ENCODE results near the gene SLC24A5. TPM values are rescaled to one million over a fixed set of nuclear protein-coding genes. Genes with fewer than 3 reads are reported as not detected.

The SLC24A5 gene
- total and polyA plus RNA-seq, 2 experiments from 2014 or later = not detected

- WGBS (ENCODE audit: low lambda C conversion rate, missing lambda C conversion rate) = 92% methylated on average over 8 of the region's 8 CpGs
- TF ChIP-seq, protein P1, sequence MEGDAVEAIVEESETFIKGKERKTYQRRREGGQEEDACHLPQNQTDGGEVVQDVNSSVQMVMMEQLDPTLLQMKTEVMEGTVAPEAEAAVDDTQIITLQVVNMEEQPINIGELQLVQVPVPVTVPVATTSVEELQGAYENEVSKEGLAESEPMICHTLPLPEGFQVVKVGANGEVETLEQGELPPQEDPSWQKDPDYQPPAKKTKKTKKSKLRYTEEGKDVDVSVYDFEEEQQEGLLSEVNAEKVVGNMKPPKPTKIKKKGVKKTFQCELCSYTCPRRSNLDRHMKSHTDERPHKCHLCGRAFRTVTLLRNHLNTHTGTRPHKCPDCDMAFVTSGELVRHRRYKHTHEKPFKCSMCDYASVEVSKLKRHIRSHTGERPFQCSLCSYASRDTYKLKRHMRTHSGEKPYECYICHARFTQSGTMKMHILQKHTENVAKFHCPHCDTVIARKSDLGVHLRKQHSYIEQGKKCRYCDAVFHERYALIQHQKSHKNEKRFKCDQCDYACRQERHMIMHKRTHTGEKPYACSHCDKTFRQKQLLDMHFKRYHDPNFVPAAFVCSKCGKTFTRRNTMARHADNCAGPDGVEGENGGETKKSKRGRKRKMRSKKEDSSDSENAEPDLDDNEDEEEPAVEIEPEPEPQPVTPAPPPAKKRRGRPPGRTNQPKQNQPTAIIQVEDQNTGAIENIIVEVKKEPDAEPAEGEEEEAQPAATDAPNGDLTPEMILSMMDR (IDR thresholded peaks at IDR 0.05; ENCODE audit: poor library complexity) = no peak
- TF ChIP-seq EZH2 (IDR thresholded peaks at IDR 0.05; ENCODE audit: borderline replicate concordance) = no peak
- TF ChIP-seq EZH2phosphoT487 (IDR thresholded peaks at IDR 0.05; ENCODE audit: low read depth, severe bottlenecking, unreplicated experiment) = no peak
- no peaks in the 10 kb centered on the region for H3K79me2 ChIP-seq
Measured at GRCh38 chr15:48121849-48122248, 1.1 kb downstream of the SLC24A5 start.

DNA sequence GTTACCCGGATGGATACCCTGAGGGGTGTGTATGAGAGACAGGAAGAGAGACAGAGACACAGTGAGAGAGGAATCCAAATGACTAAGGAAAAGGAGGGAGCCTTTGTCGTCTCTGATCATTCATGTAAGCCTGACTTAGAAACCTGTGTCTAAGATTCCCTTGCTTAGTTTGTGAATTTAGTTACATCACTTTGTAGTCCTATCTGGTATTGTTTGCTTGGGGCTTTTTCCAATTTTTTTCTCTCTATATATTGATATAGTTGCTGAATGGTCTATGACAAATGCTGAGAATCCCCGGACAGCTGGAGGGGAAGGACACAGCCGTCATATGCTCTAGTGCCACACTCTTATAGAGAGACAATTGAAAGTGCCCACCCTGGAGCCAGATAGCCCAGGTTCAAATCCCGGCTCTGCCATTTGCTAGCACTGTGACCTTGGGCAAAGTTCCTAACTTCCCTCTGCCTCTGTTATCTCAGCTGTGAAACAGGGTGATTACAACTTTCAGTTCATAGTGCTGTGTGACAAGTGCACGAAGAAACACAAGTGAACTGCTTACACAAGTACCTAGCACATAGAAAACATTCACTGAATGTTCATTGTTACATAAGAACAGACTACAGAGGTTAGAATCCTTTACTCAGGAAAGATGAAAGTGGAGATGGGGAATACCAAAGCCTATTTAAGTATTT is 6.0 kb downstream of the SLC24A5 start:
- no peaks in the 10 kb centered on the region for H3K9me3 ChIP-seq (ENCODE audit: low read depth)

More at GRCh38 chr15:48121849-48122248, 1.1 kb downstream of the SLC24A5 start:
- Histone ChIP-seq H3K4me1 (ENCODE audit: insufficient read depth) (no peaks in the 10 kb centered on the region), H2AFZ (no peak overlapping the region), H3K9me3 (ENCODE audit: low read depth) (no peaks in the 10 kb centered on the region), H4K20me1 (ENCODE audit: insufficient read depth, poor library complexity, severe bottlenecking) (no peaks in the 10 kb centered on the region), H3K36me3 (replicated peaks; ENCODE audit: insufficient read depth, low read depth) (no peaks in the 10 kb centered on the region), H3K27ac (no peak overlapping the region), H3K9me2 (replicated peaks; ENCODE audit: insufficient read depth) (no peaks in the 10 kb centered on the region), H3K4me2 (no peak overlapping the region), H3K4me3 (no peak overlapping the region), H3K27me3 (peaks cover 7% of the 10 kb centered on the region)
- no peak for DNase-seq (ENCODE audit: low spot score)

GRCh38 chr15:48131324-48131723 is 10.5 kb downstream of the SLC24A5 start:
- no peak overlapping the region for H3K4me2 ChIP-seq
- H2AFZ ChIP-seq = no peak overlapping the region
- TF ChIP-seq EZH2 (IDR thresholded peaks at IDR 0.05; ENCODE audit: borderline replicate concordance) (no peak), EZH2phosphoT487 (IDR thresholded peaks at IDR 0.05; ENCODE audit: low read depth, severe bottlenecking, unreplicated experiment) (no peak)
- TF ChIP-seq, protein P1 (IDR thresholded peaks at IDR 0.05; ENCODE audit: poor library complexity) = no peak
- no peaks in the 10 kb centered on the region for H3K36me3 ChIP-seq (replicated peaks; ENCODE audit: insufficient read depth, low read depth)
- H3K27me3 ChIP-seq = no peaks in the 10 kb centered on the region
- no peaks in the 10 kb centered on the region for H3K9me2 ChIP-seq (replicated peaks; ENCODE audit: insufficient read depth)
- H4K20me1 ChIP-seq (ENCODE audit: insufficient read depth, poor library complexity, severe bottlenecking) = no peaks in the 10 kb centered on the region
- H3K4me3 ChIP-seq = no peak overlapping the region
- no peak overlapping the region for H3K27ac ChIP-seq
- no peaks in the 10 kb centered on the region for H3K9me3 ChIP-seq (ENCODE audit: low read depth)
- DNase-seq (ENCODE audit: low spot score) = no peak
- no peaks in the 10 kb centered on the region for H3K4me1 ChIP-seq (ENCODE audit: insufficient read depth)
- no peaks in the 10 kb centered on the region for H3K79me2 ChIP-seq

More for the DNA sequence above, 6.0 kb downstream of the SLC24A5 start:
- Histone ChIP-seq H3K27me3 (peaks cover 5% of the 10 kb centered on the region), H3K9me2 (replicated peaks; ENCODE audit: insufficient read depth) (no peaks in the 10 kb centered on the region), H4K20me1 (ENCODE audit: insufficient read depth, poor library complexity, severe bottlenecking) (no peaks in the 10 kb centered on the region), H3K4me3 (no peak overlapping the region), H2AFZ (no peak overlapping the region), H3K4me1 (ENCODE audit: insufficient read depth) (no peaks in the 10 kb centered on the region), H3K36me3 (replicated peaks; ENCODE audit: insufficient read depth, low read depth) (no peaks in the 10 kb centered on the region), H3K27ac (no peak overlapping the region), H3K4me2 (no peak overlapping the region), H3K79me2 (no peaks in the 10 kb centered on the region)
- TF ChIP-seq EZH2 (IDR thresholded peaks at IDR 0.05; ENCODE audit: borderline replicate concordance) = no peak
- TF ChIP-seq, protein P1 (IDR thresholded peaks at IDR 0.05; ENCODE audit: poor library complexity) = no peak
- no peak for TF ChIP-seq EZH2phosphoT487 (IDR thresholded peaks at IDR 0.05; ENCODE audit: low read depth, severe bottlenecking, unreplicated experiment)
- WGBS (ENCODE audit: low lambda C conversion rate, missing lambda C conversion rate) = 89% methylated on average over 6 of the region's 6 CpGs
- no peak for DNase-seq (ENCODE audit: low spot score)

All from hepatocyte (in vitro differentiated cells).